Measurements from ENCODE around the gene SLC1A4.

SLC1A4 gene

GRCh38 chr2:65055422-65056214 is 66.4 kb downstream of the SLC1A4 start:
- DNase-seq = peak; percentile 69

GRCh38 chr2:65056215-65057053 is 67.2 kb downstream of the SLC1A4 start, which contains the start of gene CEP68:
Gene CEP68 (plus strand): TSS chr2:65056416. CDS start chr2:65069445, 13,029 bp downstream.
- DNase-seq = peak; percentile 98

GRCh38 chr2:65057054-65057375 is 67.8 kb downstream of the SLC1A4 start:
- DNase-seq = no peak

- DNase-seq = peak; percentile 64
Observed at GRCh38 chr2:65057391-65058052, 68.3 kb downstream of the SLC1A4 start.

GRCh38 chr2:65059071-65059470 is 69.9 kb downstream of the SLC1A4 start:
- DNase-seq = no peak

GRCh38 chr2:65061146-65061909 is 72.1 kb downstream of the SLC1A4 start:
- no peak for DNase-seq

- DNase-seq = no peak
Observed at GRCh38 chr2:65061910-65062339, 72.7 kb downstream of the SLC1A4 start.

- no peak for DNase-seq
Observed at GRCh38 chr2:65062843-65063825, 73.9 kb downstream of the SLC1A4 start.

- peak; percentile 46 for DNase-seq
Observed at GRCh38 chr2:65064728-65065552, 75.7 kb downstream of the SLC1A4 start.

- no peak for DNase-seq
Observed at GRCh38 chr2:65067806-65068553, 78.8 kb downstream of the SLC1A4 start.

GRCh38 chr2:65069439-65069824 is 80.2 kb downstream of the SLC1A4 start:
- DNase-seq = no peak

GRCh38 chr2:65070172-65070830 is 81.1 kb downstream of the SLC1A4 start:
- DNase-seq = no peak

GRCh38 chr2:65070856-65071255 is 81.7 kb downstream of the SLC1A4 start:
- no peak for DNase-seq

GRCh38 chr2:65071499-65072180 is 82.4 kb downstream of the SLC1A4 start:
- DNase-seq = no peak

- DNase-seq = no peak
Observed at GRCh38 chr2:65072181-65072970, 83.2 kb downstream of the SLC1A4 start.

All from stimulated activated CD4-positive, alpha-beta T cell treated with anti-CD3 and anti-CD28 coated beads, Interleukin-15, amount 100 ng/mL, for 24 hours (primary cell).